ENCODE data around the gene MYO5B. TPM values are rescaled to one million over a fixed set of nuclear protein-coding genes. Genes with fewer than 3 reads are reported as not detected.
A peak's percentile ranks its signal among the peaks of the same experiment; 100 is the strongest.

The MYO5B gene
- total RNA-seq, 2 experiments from 2014 or later: not detected

GRCh38 chr18:50203801-50204604, 9.1 kb upstream of the MYO5B start:
- CTCF ChIA-PET (ENCODE audit: unreplicated experiment): no interaction called here
- Histone ChIP-seq H3K36me3 (ENCODE audit: insufficient read depth, low read length) (no peaks in the 10 kb centered on the region), H3K4me1 (ENCODE audit: insufficient read depth, low read length, poor library complexity, severe bottlenecking) (no peaks in the 10 kb centered on the region), H3K27ac (ENCODE audit: low read depth, low read length, poor library complexity, severe bottlenecking) (no peak overlapping the region), H2AFZ (ENCODE audit: low read length) (no peak overlapping the region), H3K79me2 (ENCODE audit: insufficient read depth, low read depth, low read length) (no peaks in the 10 kb centered on the region), H3K9me3 (ENCODE audit: low read length) (no peaks in the 10 kb centered on the region), H4K20me1 (ENCODE audit: insufficient read depth, low read length) (no peaks in the 10 kb centered on the region), H3K4me3 (ENCODE audit: low read depth, low read length, poor library complexity, severe bottlenecking) (no peak overlapping the region), H3K9me2 (ENCODE audit: insufficient read depth, low read length) (no peaks in the 10 kb centered on the region), H3K4me2 (ENCODE audit: low read length) (no peak overlapping the region)
- no peak for DNase-seq (ENCODE audit: low spot score)
- POLR2A ChIA-PET: no interaction called here
- intact Hi-C loops (cut with micrococcal nuclease; ENCODE audit: unreplicated experiment): no loop called here
- TF ChIP-seq EZH2phosphoT487 (IDR thresholded peaks at IDR 0.05; ENCODE audit: borderline replicate concordance, low read depth, low read length) (no peak), CTCF (conservative IDR thresholded peaks at IDR 0.05; ENCODE audit: low read length) (0 out of 2 replicates have a peak, but pooled peaks have one; percentile 14)
- no TSS peak for BruUV-seq (replicated peaks)

GRCh38 chr18:50201476-50202018, 6.6 kb upstream of the MYO5B start:
- intact Hi-C loops (cut with micrococcal nuclease; ENCODE audit: unreplicated experiment): no loop called here

GRCh38 chr18:50199921-50200320, 5.0 kb upstream of the MYO5B start:
- Histone ChIP-seq H3K4me1 (ENCODE audit: insufficient read depth, low read length, poor library complexity, severe bottlenecking) (no peaks in the 10 kb centered on the region), H3K79me2 (ENCODE audit: insufficient read depth, low read depth, low read length) (no peaks in the 10 kb centered on the region), H3K4me3 (ENCODE audit: low read depth, low read length, poor library complexity, severe bottlenecking) (no peak overlapping the region), H3K9me3 (ENCODE audit: low read length) (no peaks in the 10 kb centered on the region), H3K36me3 (ENCODE audit: insufficient read depth, low read length) (no peaks in the 10 kb centered on the region), H3K9me2 (ENCODE audit: insufficient read depth, low read length) (no peaks in the 10 kb centered on the region), H4K20me1 (ENCODE audit: insufficient read depth, low read length) (no peaks in the 10 kb centered on the region), H3K27ac (ENCODE audit: low read depth, low read length, poor library complexity, severe bottlenecking) (no peak overlapping the region), H2AFZ (ENCODE audit: low read length) (no peak overlapping the region), H3K4me2 (ENCODE audit: low read length) (no peak overlapping the region)
- CTCF ChIA-PET (ENCODE audit: unreplicated experiment): no interaction called here
- no peak for DNase-seq (ENCODE audit: low spot score)
- intact Hi-C loops (cut with micrococcal nuclease; ENCODE audit: unreplicated experiment): no loop called here
- BruUV-seq (replicated peaks): no TSS peak
- TF ChIP-seq CTCF (conservative IDR thresholded peaks at IDR 0.05; ENCODE audit: low read length): no peak
- no peak for TF ChIP-seq EZH2phosphoT487 (IDR thresholded peaks at IDR 0.05; ENCODE audit: borderline replicate concordance, low read depth, low read length)
- POLR2A ChIA-PET: interaction anchor here (0.6 kb wide), 1 partner anchor 234 kb away, joined by 4 read pairs; no protein-coding TSS in a partner anchor

More at GRCh38 chr18:50201476-50202018, 6.6 kb upstream of the MYO5B start:
- ChIA-PET CTCF (ENCODE audit: unreplicated experiment) (no interaction called here), POLR2A (no interaction called here)
- H3K4me2 ChIP-seq (ENCODE audit: low read length): no peak overlapping the region
- no peaks in the 10 kb centered on the region for H3K4me1 ChIP-seq (ENCODE audit: insufficient read depth, low read length, poor library complexity, severe bottlenecking)
- H3K36me3 ChIP-seq (ENCODE audit: insufficient read depth, low read length): no peaks in the 10 kb centered on the region
- H3K9me3 ChIP-seq (ENCODE audit: low read length): no peaks in the 10 kb centered on the region
- H3K9me2 ChIP-seq (ENCODE audit: insufficient read depth, low read length): no peaks in the 10 kb centered on the region
- H3K27ac ChIP-seq (ENCODE audit: low read depth, low read length, poor library complexity, severe bottlenecking): no peak overlapping the region
- no peak overlapping the region for H2AFZ ChIP-seq (ENCODE audit: low read length)
- no peaks in the 10 kb centered on the region for H4K20me1 ChIP-seq (ENCODE audit: insufficient read depth, low read length)
- no peaks in the 10 kb centered on the region for H3K79me2 ChIP-seq (ENCODE audit: insufficient read depth, low read depth, low read length)
- DNase-seq (ENCODE audit: low spot score): no peak
- BruUV-seq (replicated peaks): no TSS peak
- TF ChIP-seq EZH2phosphoT487 (IDR thresholded peaks at IDR 0.05; ENCODE audit: borderline replicate concordance, low read depth, low read length): no peak
- H3K4me3 ChIP-seq (ENCODE audit: low read depth, low read length, poor library complexity, severe bottlenecking): no peak overlapping the region
